NCI-H510A treated with DMSO at 0.1 percent for 48 hours (cell line): ENCODE data around the gene DPH5.

ENCODE experiments used
- DNase-seq: peaks from one replicate; lab custom pipeline; 2025; lab: John Stamatoyannopoulos, UW

The DPH5 gene

GRCh38 chr1:100941580-100942216 is 83.9 kb downstream of the DPH5 start:
- no peak for DNase-seq

DNA sequence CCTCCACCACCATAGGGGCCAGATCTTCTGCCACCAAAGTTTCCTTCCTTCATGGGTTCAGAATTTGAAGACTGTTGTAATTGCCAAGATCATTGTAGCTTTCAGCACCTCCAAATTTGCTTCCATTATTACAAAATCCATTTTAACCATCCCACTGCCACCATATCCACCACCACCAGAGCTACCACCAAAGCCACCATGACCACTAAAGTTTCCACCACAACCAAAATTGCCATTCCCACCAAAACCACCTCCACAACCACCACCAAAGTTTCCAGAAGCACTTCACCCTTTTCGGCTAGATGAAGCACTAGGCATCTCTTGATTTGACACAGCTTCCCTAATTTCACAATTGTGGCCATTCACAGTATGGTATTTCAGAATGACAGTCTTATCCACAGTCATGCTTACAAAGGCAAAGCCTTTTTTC is 84.5 kb downstream of the DPH5 start:
- DNase-seq, result no peak
